Measurements from ENCODE around the gene CORO2B.

DNA sequence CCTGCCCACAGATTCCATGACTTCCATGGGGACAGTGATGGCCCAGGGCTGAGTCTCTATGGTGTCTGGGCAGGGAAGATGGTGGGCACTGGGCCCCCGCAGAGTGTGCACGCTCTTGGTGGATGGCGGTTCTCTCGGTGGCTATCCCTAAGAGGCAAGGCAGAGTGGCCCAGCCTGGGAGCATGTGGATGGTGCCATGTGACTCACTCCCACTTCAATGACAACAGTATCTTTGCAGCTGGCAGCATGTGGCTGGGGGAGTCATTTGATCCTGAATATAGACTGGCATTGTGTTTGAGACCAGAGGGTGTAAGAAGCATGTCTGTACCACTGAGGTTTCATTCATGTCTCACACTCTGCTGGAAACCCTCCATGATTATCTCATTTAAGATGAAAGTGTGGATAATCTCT, 101.2 kb downstream of the CORO2B start:
- TF ChIP-seq, protein P1, sequence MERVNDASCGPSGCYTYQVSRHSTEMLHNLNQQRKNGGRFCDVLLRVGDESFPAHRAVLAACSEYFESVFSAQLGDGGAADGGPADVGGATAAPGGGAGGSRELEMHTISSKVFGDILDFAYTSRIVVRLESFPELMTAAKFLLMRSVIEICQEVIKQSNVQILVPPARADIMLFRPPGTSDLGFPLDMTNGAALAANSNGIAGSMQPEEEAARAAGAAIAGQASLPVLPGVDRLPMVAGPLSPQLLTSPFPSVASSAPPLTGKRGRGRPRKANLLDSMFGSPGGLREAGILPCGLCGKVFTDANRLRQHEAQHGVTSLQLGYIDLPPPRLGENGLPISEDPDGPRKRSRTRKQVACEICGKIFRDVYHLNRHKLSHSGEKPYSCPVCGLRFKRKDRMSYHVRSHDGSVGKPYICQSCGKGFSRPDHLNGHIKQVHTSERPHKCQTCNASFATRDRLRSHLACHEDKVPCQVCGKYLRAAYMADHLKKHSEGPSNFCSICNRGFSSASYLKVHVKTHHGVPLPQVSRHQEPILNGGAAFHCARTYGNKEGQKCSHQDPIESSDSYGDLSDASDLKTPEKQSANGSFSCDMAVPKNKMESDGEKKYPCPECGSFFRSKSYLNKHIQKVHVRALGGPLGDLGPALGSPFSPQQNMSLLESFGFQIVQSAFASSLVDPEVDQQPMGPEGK (CRISPR knock-in tag; IDR thresholded peaks at IDR 0.05; ENCODE audit: borderline replicate concordance), result no peak
- no peak for TF ChIP-seq ZFP30 (CRISPR knock-in tag; IDR thresholded peaks at IDR 0.05)
- TF ChIP-seq, protein P2, sequence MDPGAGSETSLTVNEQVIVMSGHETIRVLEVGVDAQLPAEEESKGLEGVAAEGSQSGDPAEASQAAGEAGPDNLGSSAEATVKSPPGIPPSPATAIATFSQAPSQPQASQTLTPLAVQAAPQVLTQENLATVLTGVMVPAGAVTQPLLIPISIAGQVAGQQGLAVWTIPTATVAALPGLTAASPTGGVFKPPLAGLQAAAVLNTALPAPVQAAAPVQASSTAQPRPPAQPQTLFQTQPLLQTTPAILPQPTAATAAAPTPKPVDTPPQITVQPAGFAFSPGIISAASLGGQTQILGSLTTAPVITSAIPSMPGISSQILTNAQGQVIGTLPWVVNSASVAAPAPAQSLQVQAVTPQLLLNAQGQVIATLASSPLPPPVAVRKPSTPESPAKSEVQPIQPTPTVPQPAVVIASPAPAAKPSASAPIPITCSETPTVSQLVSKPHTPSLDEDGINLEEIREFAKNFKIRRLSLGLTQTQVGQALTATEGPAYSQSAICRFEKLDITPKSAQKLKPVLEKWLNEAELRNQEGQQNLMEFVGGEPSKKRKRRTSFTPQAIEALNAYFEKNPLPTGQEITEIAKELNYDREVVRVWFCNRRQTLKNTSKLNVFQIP (CRISPR knock-in tag; IDR thresholded peaks at IDR 0.05; ENCODE audit: borderline replicate concordance, low read depth), result no peak
- TF ChIP-seq, protein P3, sequence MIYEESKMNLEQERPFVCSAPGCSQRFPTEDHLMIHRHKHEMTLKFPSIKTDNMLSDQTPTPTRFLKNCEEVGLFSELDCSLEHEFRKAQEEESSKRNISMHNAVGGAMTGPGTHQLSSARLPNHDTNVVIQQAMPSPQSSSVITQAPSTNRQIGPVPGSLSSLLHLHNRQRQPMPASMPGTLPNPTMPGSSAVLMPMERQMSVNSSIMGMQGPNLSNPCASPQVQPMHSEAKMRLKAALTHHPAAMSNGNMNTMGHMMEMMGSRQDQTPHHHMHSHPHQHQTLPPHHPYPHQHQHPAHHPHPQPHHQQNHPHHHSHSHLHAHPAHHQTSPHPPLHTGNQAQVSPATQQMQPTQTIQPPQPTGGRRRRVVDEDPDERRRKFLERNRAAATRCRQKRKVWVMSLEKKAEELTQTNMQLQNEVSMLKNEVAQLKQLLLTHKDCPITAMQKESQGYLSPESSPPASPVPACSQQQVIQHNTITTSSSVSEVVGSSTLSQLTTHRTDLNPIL (CRISPR knock-in tag; IDR thresholded peaks at IDR 0.05; ENCODE audit: low read depth), result no peak
- TF ChIP-seq ZNF565 (CRISPR knock-in tag; conservative IDR thresholded peaks at IDR 0.05; ENCODE audit: low read depth), result no peak
- no peak for TF ChIP-seq ZC3H10 (CRISPR knock-in tag; IDR thresholded peaks at IDR 0.05)

All from SK-N-SH treated with all-trans-retinoic acid at 6 μM for 48 hours (cell line).